Endothelial cell of umbilical vein (primary cell): Measurements from ENCODE around the gene ADAMTSL3. TPM values are rescaled to one million over a fixed set of nuclear protein-coding genes. Genes with fewer than 3 reads are reported as not detected.
"Not testable (repeated sequence)": the region's sequence is repeated elsewhere in the genome, so short reads cannot be mapped to it uniquely, and the experiment has no call there.

Experiments used
- BruUV-seq: library from RNA; stranded (reverse); fragments of 400-500 nt; replicated peaks from 2 replicates; lab custom pipeline; 2021; lab: Mats Ljungman, UMichigan
- CTCF ChIA-PET: fragments of 300-600, 350-600 bp; sonication (Branson Sonifier 250); formaldehyde crosslinking; loops from one replicate; lab custom pipeline; 2021; ENCODE audit warnings: antibody characterized with exemption, inconsistent platforms; lab: Charles Lee
- POLR2A ChIA-PET: fragments of 300-600, 350-600 bp; sonication (Branson Sonifier 250); formaldehyde crosslinking; loops from one replicate; lab custom pipeline; 2021; ENCODE audit warnings: antibody characterized with exemption, inconsistent platforms; lab: Charles Lee
- DNase-seq: peaks from one replicate; pipeline ENCODE4 v3.0.0-alpha.2; 2011; ENCODE audit warnings: low read depth, low spot score
- FAIRE-seq: peaks from 2 replicates; lab custom pipeline; 2011; peaks lifted over from hg19 to GRCh38; lab: Jason Lieb, UNC
- H2AFZ ChIP-seq: 2 replicates; pipeline ENCODE4 v1.6.0; 2012; ENCODE audit warnings: low read depth, low read length, control low read depth, inconsistent platforms
- H3K27ac ChIP-seq: 2 replicates; pipeline ENCODE4 v1.5.1; 2011; ENCODE audit warnings: low read depth, mild to moderate bottlenecking, control low read depth, low read length, moderate library complexity; ENCODE audit not compliant: insufficient read depth
- H3K27me3 ChIP-seq, 2 experiments: 2 replicates each; pipeline versions ENCODE4 v1.6.0 to v1.6.1; 2011; ENCODE audit warnings: low read length in 2 of 2, mixed read lengths in 1 of 2; ENCODE audit not compliant: control insufficient read depth in 2 of 2, insufficient read depth in 2 of 2
- H3K36me3 ChIP-seq, 2 experiments: 2 replicates in 1 of 2; 3 replicates in 1 of 2; pipeline ENCODE4 v1.5.1; 2011; ENCODE audit warnings: low read length in 2 of 2, mild to moderate bottlenecking in 1 of 2, moderate library complexity in 1 of 2; ENCODE audit not compliant: control insufficient read depth in 2 of 2, insufficient read depth in 2 of 2; ENCODE audit errors: extremely low read depth in 1 of 2
- H3K4me1 ChIP-seq: 3 replicates; pipeline ENCODE4 v1.5.1; 2011; ENCODE audit warnings: mild to moderate bottlenecking, low read length; ENCODE audit not compliant: control insufficient read depth, insufficient read depth; ENCODE audit errors: extremely low read depth
- H3K4me2 ChIP-seq: 2 replicates; pipeline ENCODE4 v1.6.1; 2011; ENCODE audit warnings: low read length, control low read depth, mixed read lengths; ENCODE audit not compliant: insufficient read depth
- H3K4me3 ChIP-seq, 3 experiments: fragments of 200-600 bp in 1 of 3; sonication (generic), shearing (Covaris generic) in 1 of 3; replicated peaks in 1 of 3; 2 replicates each; pipeline ENCODE4 v1.5.1; 2011 to 2016; ENCODE audit warnings: control low read depth in 3 of 3, low read length in 3 of 3, mild to moderate bottlenecking in 2 of 3, inconsistent platforms in 1 of 3, low read depth in 1 of 3, moderate library complexity in 1 of 3; ENCODE audit not compliant: insufficient read depth in 1 of 3
- H3K79me2 ChIP-seq: 2 replicates; pipeline ENCODE4 v1.6.0; 2012; ENCODE audit warnings: low read length, inconsistent platforms; ENCODE audit not compliant: control insufficient read depth, insufficient read depth
- H3K9ac ChIP-seq: replicated peaks from 2 replicates; pipeline ENCODE3; 2011; ENCODE audit warnings: low read length, control low read depth; ENCODE audit not compliant: insufficient read depth; ENCODE audit errors: extremely low read depth
- H3K9me1 ChIP-seq: replicated peaks from 3 replicates; pipeline ENCODE4 v1.6.0; 2011; ENCODE audit warnings: mild to moderate bottlenecking, low read length; ENCODE audit not compliant: control insufficient read depth, insufficient read depth; ENCODE audit errors: extremely low read depth
- H3K9me3 ChIP-seq: replicated peaks from 2 replicates; pipeline ENCODE4 v1.5.1; 2012; ENCODE audit warnings: low read length, inconsistent platforms; ENCODE audit not compliant: control insufficient read depth, insufficient read depth
- H4K20me1 ChIP-seq: replicated peaks from 2 replicates; pipeline ENCODE3; 2011; ENCODE audit warnings: mild to moderate bottlenecking, low read length; ENCODE audit not compliant: control insufficient read depth, insufficient read depth; ENCODE audit errors: extremely low read depth
- EZH2 ChIP-seq: IDR thresholded peaks from 2 replicates; pipeline ENCODE4 v1.6.1; 2012; ENCODE audit warnings: borderline replicate concordance, low read depth, mild to moderate bottlenecking, moderate library complexity, low read length, inconsistent platforms; ENCODE audit not compliant: severe bottlenecking
- FOS ChIP-seq: IDR thresholded peaks from 2 replicates; pipeline ENCODE4 v1.6.1; 2011; ENCODE audit warnings: mild to moderate bottlenecking, low read length, moderate library complexity, borderline replicate concordance; ENCODE audit not compliant: insufficient read depth
- GATA2 ChIP-seq: IDR thresholded peaks from 2 replicates; pipeline ENCODE4 v1.7.0; 2011; ENCODE audit warnings: low read depth, mild to moderate bottlenecking, moderate library complexity, mixed read lengths, low read length; ENCODE audit not compliant: insufficient read length, insufficient read depth
- JUN ChIP-seq: IDR thresholded peaks from 2 replicates; pipeline ENCODE4 v1.6.1; 2011; ENCODE audit warnings: borderline replicate concordance, low read depth; ENCODE audit not compliant: insufficient read length, insufficient read depth
- MYC ChIP-seq: IDR thresholded peaks from one replicate; pipeline ENCODE4 v1.6.1; 2011; ENCODE audit warnings: mild to moderate bottlenecking, low read depth, low read length
- POLR2A ChIP-seq: IDR thresholded peaks from 2 replicates; pipeline ENCODE4 v1.6.1; 2012; ENCODE audit warnings: low read depth, mild to moderate bottlenecking, control low read depth, low read length
- POLR2AphosphoS5 ChIP-seq: IDR thresholded peaks from 2 replicates; pipeline ENCODE4 v1.6.1; 2012; ENCODE audit warnings: low read depth, mild to moderate bottlenecking, control low read depth, low read length, moderate library complexity; ENCODE audit not compliant: insufficient read depth
- dilution Hi-C: fragments of 300-500 bp; cut with MboI; formaldehyde crosslinking; loops from one replicate; pipeline ENCODE4 v1.15.0; 2019; ENCODE audit warnings: low sequenced_read_pairs; ENCODE audit not compliant: extremely low pct_ligation_motif_present
- intact Hi-C: fragments of 100-400 bp; cut with micrococcal nuclease; formaldehyde crosslinking; loops from one replicate; pipeline ENCODE4 v1.10.0; 2022
- polyA plus RNA-seq, 4 experiments: library from polyadenylated mRNA; depleted of rRNA in 3 of 4; stranded (reverse) in 3 of 4; unstranded in 1 of 4; fragments of >200 nt; gene quantifications; 2 replicates each; pipeline versions ENCODE4 v1.2.1 to v1.2.3, GENCODE V29; 2011 to 2012; ENCODE audit warnings: missing spikeins in 1 of 4
- total RNA-seq: library from RNA; stranded (reverse); gene quantifications from 2 replicates; pipeline ENCODE4 v1.2.3, GENCODE V29; 2021
- TF ChIP-seq, protein P1 (sequence below): IDR thresholded peaks from 2 replicates; pipeline ENCODE4 v1.6.1; 2011; ENCODE audit not compliant: insufficient read depth, insufficient read length
- TF ChIP-seq, protein P2 (sequence below), 2 donors: IDR thresholded peaks; 1 replicate in 1 of 2; 2 replicates in 1 of 2; pipeline ENCODE4 v1.5.1; 2011; ENCODE audit warnings: low read length in 2 of 2, mild to moderate bottlenecking in 2 of 2, moderate library complexity in 2 of 2, control low read depth in 1 of 2, inconsistent platforms in 1 of 2, low read depth in 1 of 2; ENCODE audit not compliant: insufficient read depth in 1 of 2; ENCODE audit errors: extremely low read depth in 1 of 2

Gene ADAMTSL3
- total and polyA plus RNA-seq, 2 donors (not counting 3 experiments of a cell fraction or from before 2014, with no cell fraction given), result not detected

DNA sequence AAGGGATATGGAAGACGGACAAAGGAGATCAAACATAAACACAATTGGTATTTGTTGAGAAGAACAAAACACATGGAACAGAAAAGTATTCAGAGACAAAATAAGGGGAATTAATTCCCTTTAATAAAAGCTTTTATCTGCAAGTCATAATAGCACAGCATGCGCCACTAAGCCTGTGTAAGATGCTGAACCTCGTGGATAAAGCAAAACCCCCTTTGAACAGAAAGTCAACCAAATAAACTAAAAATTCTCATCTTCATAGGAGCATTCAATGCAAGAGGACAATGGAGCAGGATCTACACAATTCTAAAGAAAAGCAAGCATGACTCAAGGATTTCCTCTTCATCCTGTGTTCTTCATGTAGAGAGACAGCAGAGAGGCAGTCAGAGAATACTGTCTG lies 307.4 kb downstream of the ADAMTSL3 start:
- BruUV-seq, result no TSS peak
- intact Hi-C loops, result no loop called here
- Histone ChIP-seq H3K9ac (no peak overlapping the region), H3K9me1 (no peaks in the 10 kb centered on the region), H4K20me1 (no peaks in the 10 kb centered on the region), H3K4me1 (no peaks in the 10 kb centered on the region), H3K9me3 (no peaks in the 10 kb centered on the region), H3K27me3 (no peaks in the 10 kb centered on the region), H3K27ac (no peak overlapping the region), H3K4me2 (no peak overlapping the region), H3K36me3 (no peaks in the 10 kb centered on the region), H3K4me3 (no peak overlapping the region), H3K79me2 (no peaks in the 10 kb centered on the region), H2AFZ (no peak overlapping the region)
- FAIRE-seq, result no peak
- POLR2A ChIA-PET, result no interaction called here
- CTCF ChIA-PET, result no interaction called here
- TF ChIP-seq FOS (no peak), EZH2 (no peak), POLR2AphosphoS5 (no peak), JUN (no peak), POLR2A (no peak), MYC (no peak), GATA2 (no peak)
- TF ChIP-seq, protein P1, sequence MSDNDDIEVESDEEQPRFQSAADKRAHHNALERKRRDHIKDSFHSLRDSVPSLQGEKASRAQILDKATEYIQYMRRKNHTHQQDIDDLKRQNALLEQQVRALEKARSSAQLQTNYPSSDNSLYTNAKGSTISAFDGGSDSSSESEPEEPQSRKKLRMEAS, result no peak
- TF ChIP-seq, protein P2, sequence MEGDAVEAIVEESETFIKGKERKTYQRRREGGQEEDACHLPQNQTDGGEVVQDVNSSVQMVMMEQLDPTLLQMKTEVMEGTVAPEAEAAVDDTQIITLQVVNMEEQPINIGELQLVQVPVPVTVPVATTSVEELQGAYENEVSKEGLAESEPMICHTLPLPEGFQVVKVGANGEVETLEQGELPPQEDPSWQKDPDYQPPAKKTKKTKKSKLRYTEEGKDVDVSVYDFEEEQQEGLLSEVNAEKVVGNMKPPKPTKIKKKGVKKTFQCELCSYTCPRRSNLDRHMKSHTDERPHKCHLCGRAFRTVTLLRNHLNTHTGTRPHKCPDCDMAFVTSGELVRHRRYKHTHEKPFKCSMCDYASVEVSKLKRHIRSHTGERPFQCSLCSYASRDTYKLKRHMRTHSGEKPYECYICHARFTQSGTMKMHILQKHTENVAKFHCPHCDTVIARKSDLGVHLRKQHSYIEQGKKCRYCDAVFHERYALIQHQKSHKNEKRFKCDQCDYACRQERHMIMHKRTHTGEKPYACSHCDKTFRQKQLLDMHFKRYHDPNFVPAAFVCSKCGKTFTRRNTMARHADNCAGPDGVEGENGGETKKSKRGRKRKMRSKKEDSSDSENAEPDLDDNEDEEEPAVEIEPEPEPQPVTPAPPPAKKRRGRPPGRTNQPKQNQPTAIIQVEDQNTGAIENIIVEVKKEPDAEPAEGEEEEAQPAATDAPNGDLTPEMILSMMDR (IDR thresholded peaks at IDR 0.05; ENCODE audit: extremely low read depth in 1 of 2, insufficient read depth in 1 of 2, low read depth in 1 of 2, low read length in 2 of 2), result no peak
- no peak for DNase-seq
- dilution Hi-C loops, result no loop called here

DNA sequence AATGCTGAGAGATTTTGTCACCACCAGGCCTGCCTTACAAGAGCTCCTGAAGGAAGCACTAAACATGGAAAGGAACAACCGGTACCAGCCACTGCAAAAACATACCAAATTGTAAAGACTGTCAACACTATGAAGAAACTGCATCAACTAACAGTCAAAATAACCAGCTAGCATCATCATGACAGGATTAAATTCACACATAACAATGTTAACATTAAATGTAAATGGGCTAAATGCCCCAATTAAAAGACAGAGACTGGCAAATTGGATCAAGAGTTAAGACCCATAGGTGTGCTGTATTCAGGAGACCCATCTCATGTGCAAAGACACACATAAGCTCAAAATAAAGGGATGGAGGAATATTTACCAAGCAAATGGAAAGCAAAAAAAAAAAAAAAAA lies 311.0 kb downstream of the ADAMTSL3 start:
- H3K4me3 ChIP-seq, dilution Hi-C loops, H3K27ac ChIP-seq, H3K4me1 ChIP-seq, H3K9me3 ChIP-seq, CTCF ChIA-PET, H3K36me3 ChIP-seq, H4K20me1 ChIP-seq, H3K9me1 ChIP-seq, H3K9ac ChIP-seq, intact Hi-C loops, BruUV-seq, H2AFZ ChIP-seq, DNase-seq, FAIRE-seq, H3K4me2 ChIP-seq, H3K79me2 ChIP-seq, H3K27me3 ChIP-seq, POLR2A ChIA-PET: not testable (repeated sequence)
